ENCODE results near the gene MYO18B.

The MYO18B gene

GRCh38 chr22:26056455-26057200, 314.6 kb downstream of the MYO18B start:
- DNase-seq: no peak

GRCh38 chr22:26057731-26058130, 315.7 kb downstream of the MYO18B start:
- no peak for DNase-seq

- no peak for DNase-seq
Observed at GRCh38 chr22:26064048-26064447, 322.1 kb downstream of the MYO18B start.

GRCh38 chr22:26065847-26066246, 323.9 kb downstream of the MYO18B start:
- no peak for DNase-seq

GRCh38 chr22:26066534-26066933, 324.5 kb downstream of the MYO18B start:
- no peak for DNase-seq

- no peak for DNase-seq
Observed at GRCh38 chr22:26068571-26068970, 326.6 kb downstream of the MYO18B start.

- no peak for DNase-seq
Observed at GRCh38 chr22:26072621-26073020, 330.6 kb downstream of the MYO18B start.

- no peak for DNase-seq
Observed at GRCh38 chr22:26075251-26075650, 333.3 kb downstream of the MYO18B start.

GRCh38 chr22:26079009-26079408, 337.0 kb downstream of the MYO18B start:
- DNase-seq: no peak
